Lung microvascular endothelial cell (primary cell): ENCODE results near the gene TMEM95. TPM values are rescaled to one million over a fixed set of nuclear protein-coding genes. Genes with fewer than 3 reads are reported as not detected.
"Not testable (repeated sequence)": the region's sequence is repeated elsewhere in the genome, so short reads cannot be mapped to it uniquely, and the experiment has no call there.

ENCODE experiments used
- DNase-seq, 2 donors: peaks; one replicate each; pipeline versions ENCODE4 v3.0.0 to v3.0.0-alpha.2; 2010; ENCODE audit warnings: low read depth in 2 of 2
- total RNA-seq: library from RNA; depleted of rRNA; stranded (reverse); fragments of >200 nt; gene quantifications from 2 replicates; pipeline ENCODE4 v1.2.1, GENCODE V29; 2014

Gene TMEM95
- total RNA-seq, 1 donor from 2014 or later: not detected

- peak; percentile 42 to 67 for DNase-seq
These were observed 31.1 kb upstream of the TMEM95 start for GRCh38 chr17:7323731-7324437.

DNA sequence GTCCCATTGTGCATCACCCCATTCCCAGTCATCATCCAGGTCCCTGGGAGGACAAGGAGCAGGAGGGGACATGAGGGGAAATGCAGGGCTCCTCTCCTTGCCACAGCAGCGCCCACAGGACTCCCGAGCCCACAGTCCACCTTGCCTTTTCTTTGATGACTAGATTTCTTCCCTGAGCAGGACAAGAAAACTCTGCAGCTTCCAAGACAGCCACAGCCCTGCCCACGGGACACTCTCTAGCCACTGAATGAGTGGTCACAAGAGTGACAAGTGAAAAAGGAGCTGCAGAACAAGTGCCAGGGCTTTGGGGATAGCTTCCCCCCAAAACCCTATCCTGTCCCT, 30.5 kb upstream of the TMEM95 start:
- DNase-seq: no peak

DNA sequence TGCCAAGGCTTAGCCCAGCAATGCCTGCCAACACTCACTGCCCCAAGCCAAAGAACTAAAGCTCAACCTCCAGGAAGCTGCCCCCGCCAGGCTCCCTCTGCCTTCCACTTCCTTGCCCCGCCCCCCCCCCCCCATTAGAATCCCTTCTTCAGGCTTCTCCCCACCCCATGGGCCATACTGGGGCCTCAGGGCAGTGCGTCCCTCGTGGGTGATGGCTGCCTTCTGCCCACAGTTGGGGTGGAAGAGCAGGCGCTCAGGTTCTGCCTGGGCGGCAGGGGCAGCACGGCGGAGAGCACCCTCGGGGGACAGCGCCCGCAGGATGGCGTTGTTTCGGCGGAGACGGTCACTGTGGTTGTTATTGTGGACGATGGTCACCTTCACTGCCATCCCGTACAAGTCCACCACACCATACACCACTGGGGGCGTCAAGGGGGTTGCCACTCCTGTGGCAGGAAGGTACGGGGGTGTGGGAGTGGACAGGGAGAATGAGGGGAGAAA, 29.9 kb upstream of the TMEM95 start:
- DNase-seq: no peak

- DNase-seq: no peak
These were observed 28.8 kb upstream of the TMEM95 start for GRCh38 chr17:7326186-7326585.

DNA sequence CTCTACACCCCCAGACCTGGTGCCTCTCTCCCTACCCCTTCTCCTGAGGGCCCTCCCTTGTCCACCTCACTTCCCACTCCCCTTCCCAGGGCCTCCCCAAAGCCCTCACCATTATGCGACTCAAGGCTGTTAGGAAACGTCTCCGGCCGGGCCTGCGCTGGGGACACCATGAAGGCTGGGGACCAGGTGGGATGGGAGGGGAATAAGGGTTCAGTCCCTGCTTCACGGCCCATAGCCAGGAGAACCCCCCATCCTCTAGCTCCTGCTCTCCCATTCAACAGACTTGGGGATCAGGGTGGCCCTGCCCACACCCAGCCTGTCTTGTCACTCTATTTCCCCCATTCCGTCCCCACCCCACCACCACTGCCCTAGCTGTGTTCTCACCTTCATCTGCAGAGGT, 27.9 kb upstream of the TMEM95 start:
- DNase-seq: no peak

DNA sequence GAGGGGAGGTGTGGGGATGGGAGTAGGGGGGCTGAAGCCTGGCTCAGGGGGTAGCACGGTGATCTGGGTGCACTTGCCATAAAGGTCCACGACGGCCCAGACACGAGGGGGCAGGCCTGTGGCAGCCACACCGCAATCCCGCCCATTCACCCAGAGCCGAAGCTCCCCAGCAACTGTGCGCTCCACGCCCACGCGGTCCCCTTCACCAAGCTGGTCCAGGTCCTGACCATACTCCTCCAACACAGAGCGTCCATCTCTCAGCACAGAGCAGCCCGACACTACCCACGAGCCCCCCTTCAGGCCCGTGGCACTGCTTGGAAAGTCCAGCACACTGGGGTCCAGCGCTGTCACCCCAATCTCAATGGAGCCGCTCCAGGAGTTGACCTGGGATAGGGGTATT, 27.5 kb upstream of the TMEM95 start:
- no peak for DNase-seq

- no peak for DNase-seq
These were observed 26.9 kb upstream of the TMEM95 start for GRCh38 chr17:7328009-7328408.

DNA sequence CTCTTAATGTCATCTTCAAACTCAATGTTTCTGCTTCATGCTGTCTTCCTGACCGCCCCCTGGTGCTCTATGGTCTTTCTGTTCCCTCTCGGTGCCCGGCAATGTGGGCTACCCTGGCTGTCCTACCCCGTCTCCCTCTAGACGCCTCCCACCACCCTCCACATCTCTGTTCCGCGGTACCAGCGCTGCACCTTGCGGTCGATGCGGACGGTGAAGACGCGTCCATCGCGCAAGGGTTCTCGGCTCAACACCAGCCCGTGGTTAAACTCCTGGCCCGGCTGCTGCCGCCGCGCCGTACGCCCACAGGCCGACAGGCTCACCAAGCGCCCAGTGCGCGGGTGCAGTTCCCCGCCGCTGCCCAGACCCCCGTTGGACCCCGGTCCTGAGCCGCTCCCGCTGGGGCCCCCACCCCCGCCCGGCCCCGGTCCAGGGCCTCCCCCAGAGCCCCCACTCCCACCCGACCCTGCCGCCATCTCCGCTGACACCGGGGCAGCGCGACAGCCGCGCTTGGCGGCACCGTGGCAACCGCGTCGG, 26.0 kb upstream of the TMEM95 start, which contains the start of gene NEURL4:
Gene NEURL4, minus strand, starts transcription at position 496 of the 534 bp plus-strand sequence. Its CDS starts 23 bp downstream, at position 473.
- DNase-seq: no peak

DNA sequence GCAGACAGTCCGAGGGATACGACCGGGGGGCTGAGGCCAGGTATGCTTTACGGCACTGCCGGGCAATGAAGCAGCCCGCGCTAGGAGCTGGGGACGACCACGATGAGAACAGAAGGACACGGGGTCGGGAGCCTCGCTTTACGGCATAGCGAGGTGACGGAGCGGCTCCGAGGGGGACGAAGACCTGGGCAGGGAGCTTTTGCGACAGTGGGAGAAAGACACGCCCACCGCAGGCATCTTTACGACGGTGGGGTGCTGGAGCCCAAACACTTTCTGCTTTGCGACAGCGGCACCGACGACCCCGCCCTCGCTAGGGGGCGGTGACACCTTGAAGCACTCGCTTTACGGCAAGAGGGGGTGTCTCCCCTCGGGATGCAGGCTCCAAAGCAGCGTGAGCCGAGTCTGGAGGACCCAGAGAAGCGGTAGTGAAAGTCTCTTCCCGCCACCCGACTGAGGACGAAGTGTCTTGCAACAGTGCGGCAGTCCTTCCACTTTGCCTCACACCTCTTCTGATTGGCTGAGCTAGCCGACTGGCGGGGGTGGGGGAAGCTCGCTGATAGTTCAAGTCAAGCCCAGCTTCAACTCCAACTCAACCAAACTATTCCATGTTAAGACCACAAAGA, 25.5 kb upstream of the TMEM95 start:
- DNase-seq: peak; percentile 99

DNA sequence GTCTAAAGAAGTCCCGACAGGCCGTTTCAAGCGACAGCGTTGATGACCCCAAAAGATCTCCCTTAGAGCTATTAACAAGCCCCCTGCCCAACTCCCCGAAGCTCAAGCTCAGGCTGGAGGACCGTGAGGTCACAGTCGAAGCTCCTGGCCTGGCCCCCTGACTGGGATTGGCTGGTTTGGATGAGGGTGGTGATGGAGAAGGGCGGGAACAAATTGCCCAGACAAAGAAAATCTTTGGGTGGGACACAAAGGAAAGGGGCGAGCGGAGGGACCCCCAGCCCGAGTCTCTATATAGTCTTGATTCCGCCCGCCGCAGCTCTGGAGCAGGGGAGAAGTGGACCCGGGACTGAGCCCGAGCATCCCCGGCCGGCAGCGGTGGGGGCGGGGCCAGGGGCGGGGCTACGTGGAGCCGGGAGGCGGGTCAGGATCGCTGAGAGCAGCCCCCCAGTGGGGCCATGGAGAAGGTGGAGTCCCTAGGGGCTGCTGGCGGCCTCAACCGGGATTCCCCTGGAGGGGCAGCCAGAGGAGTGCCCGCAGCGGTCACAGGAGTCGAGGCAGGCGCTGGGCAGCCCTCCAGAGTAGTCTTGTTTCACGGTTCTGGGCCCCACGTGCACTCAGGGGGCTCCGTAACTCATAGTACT, 24.8 kb upstream of the TMEM95 start:
- DNase-seq: peak; percentile 79 to 80

DNA sequence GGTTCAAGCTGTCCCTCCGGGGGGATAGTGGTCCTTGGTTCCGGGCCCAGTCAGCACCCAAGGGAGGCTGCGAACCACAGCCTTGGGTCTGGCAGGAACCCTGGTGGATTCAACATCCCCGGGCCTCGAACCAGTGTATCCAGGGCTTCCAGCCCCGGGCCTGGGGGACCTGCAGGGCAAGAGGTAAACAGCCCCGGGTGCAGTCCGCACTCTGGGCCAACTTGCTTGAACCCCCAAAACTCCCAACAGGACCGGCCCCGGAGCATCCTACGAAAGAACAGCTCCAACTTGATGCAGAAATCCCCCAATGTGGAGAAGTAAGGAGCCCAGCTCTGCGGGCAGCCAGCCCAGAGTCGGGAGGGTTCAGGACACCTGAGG, 24.3 kb upstream of the TMEM95 start:
- DNase-seq: no peak

DNA sequence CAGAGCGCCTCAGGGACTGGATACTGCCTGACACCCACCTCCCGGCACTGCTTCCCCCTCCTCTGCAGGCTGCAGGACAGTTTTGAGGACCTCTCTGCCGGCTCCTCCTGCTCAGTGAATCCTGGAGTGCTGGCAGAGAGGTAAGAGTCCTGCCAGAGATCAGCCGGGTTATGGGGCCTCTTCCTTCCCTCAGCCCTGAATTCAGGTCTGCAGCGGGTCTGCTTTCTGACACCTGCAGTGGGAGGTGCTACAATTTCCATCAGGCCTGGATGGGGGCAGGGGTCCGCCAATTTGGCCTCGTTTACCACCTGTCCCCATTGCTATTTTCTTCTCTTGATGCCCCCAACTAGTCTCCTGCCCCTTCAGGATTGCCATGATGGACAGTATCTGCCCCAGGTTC, 22.8 kb upstream of the TMEM95 start:
- no peak for DNase-seq

DNA sequence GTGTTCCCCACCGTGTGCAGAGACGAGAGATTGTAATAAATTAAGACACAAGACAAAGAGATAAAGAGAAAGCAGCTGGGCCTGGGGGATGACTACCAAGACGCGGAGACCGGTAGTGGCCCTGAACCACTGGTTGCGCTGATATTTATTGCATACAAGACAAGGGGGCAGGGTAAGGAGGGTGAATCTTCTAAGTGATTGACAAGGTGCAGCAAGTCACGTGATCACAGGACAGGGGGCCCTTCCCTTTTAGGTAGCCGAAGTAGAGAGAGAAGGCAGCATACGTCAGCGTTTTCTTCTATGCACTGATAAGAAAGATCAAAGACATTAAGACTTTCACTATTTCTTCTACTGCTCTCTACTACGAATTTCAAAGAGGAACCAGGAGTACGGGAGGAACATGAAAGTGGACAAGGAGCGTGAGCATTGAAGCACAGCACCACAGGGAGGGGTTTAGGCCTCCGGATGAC, 22.3 kb upstream of the TMEM95 start:
- DNase-seq: not testable (repeated sequence)

GRCh38 chr17:7334938-7335538, 19.9 kb upstream of the TMEM95 start:
- no peak for DNase-seq

GRCh38 chr17:7335765-7336164, 19.2 kb upstream of the TMEM95 start:
- not testable (repeated sequence) for DNase-seq

DNA sequence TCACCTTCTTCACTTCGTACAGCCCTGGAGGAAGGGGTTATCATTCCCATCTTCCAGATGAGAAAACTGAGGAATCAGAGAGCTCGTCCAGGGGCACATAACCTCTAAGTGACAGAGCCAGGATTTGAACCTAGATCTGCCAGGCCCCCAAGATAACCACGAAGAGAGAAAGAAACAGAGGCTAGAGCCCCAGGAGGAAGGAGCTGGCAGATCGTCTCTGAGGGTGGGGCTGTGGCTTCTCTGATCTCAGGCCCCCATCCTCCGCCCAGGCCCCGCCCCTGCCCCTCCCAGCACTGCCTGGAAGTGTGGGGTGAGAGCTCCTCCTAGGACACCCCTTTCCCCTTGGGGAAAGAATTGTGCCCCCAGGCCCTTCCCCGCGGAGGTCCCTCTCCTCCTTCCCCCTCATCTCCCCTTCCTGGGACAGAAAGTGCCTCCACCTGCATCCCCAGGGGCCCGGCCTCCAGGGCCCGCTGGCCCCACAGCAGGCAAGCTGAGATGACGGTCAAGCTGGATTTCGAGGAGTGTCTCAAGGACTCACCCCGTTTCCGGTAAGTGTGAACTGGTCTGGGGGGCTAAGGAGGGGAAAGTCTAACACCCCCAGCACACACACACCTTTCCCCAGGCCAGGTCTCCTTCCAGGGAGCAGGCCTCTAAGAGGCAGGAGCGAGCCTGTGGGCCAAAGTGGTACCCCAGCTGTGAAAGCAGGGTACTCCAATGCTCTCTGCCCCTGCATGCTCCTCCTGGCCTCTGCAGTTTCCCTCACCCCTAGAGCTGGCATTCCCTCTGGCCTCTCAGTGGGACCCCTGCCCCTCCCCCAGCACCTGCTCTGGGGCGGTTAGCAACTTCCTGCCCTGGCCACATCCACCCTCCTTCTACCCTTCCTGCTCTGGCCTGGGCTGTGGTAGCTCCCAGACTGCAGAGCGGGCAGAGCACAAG, 18.4 kb upstream of the TMEM95 start, which contains the start of gene ACAP1:
Gene ACAP1, plus strand, starts transcription at position 290 of the 936 bp plus-strand sequence. Its CDS starts 206 bp downstream, at position 496.
- no peak for DNase-seq

- DNase-seq: not testable (repeated sequence)
These were observed 17.4 kb upstream of the TMEM95 start for GRCh38 chr17:7337600-7337999.

DNA sequence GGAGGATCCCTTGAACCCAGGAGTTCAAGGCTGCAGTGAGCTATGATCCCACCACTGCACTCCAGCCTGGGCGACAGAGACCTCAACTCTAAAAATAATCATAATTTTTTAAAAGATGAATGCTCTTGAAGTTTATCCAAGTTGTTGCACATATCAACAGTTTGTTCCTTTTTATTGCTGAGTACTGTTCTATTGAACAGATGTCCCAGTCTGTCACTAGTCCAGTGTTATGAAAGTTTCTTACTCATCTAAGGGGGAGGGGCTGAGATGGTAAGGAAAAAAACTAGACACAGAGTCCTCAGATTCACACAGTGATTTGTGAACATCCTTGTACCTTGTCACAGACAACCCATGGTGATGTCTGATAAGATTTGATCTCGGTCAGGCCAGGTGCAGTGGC, 14.8 kb upstream of the TMEM95 start:
- DNase-seq: no peak

DNA sequence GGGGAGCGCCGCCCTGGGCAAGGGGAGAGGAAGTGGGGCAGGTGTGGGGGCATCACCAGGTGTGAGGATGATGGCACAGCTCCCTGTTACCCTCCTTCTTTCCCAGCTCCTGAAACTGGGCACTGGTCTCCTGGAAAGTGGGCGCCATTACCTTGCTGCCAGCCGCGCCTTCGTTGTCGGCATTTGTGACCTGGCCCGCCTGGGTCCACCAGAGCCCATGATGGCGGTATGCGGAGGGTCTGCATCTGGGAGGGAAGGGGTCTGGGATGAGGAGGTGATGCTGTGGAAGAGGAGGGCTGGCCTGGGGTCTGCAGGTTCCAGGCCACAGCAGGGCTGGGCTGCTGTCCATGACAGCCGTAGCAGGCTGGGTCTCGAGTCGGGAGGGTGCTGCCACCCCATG, 13.1 kb upstream of the TMEM95 start:
- no peak for DNase-seq

- DNase-seq: no peak
These were observed 11.7 kb upstream of the TMEM95 start for GRCh38 chr17:7343250-7343649.
